Liver (tissue), 9 donors: ENCODE data around the gene CCNI2. TPM values are rescaled to one million over a fixed set of nuclear protein-coding genes. Genes with fewer than 3 reads are reported as not detected.
A peak's percentile ranks its signal among the peaks of the same experiment; 100 is the strongest.

Source experiments
- DNase-seq: peaks from one replicate; pipeline ENCODE4 v3.0.0-alpha.2; 2017; ENCODE audit warnings: low spot score
- H3K27ac ChIP-seq, 2 donors: one replicate each; pipeline ENCODE4 v1.7.0; 2013; ENCODE audit warnings: inconsistent platforms in 2 of 2, low read length in 2 of 2, control low read depth in 1 of 2, low read depth in 1 of 2, mild to moderate bottlenecking in 1 of 2
- H3K27me3 ChIP-seq, 4 donors: one replicate each; pipeline versions ENCODE4 v1.6.1 to v1.7.0; 2013; ENCODE audit warnings: low read length in 3 of 4, inconsistent platforms in 1 of 4, mild to moderate bottlenecking in 1 of 4, moderate library complexity in 1 of 4; ENCODE audit not compliant: control insufficient read depth in 4 of 4, insufficient read depth in 4 of 4
- H3K36me3 ChIP-seq, 4 donors: one replicate each; pipeline versions ENCODE4 v1.6.1 to v1.7.0; 2013; ENCODE audit warnings: low read length in 3 of 4, mild to moderate bottlenecking in 3 of 4, low read depth in 1 of 4, moderate library complexity in 1 of 4; ENCODE audit not compliant: control insufficient read depth in 4 of 4, insufficient read depth in 3 of 4
- H3K4me1 ChIP-seq, 4 donors: one replicate each; pipeline versions ENCODE4 v1.6.1 to v1.7.0; 2013; ENCODE audit warnings: low read length in 3 of 4, mild to moderate bottlenecking in 3 of 4, moderate library complexity in 1 of 4; ENCODE audit not compliant: control insufficient read depth in 4 of 4, insufficient read depth in 4 of 4
- H3K4me3 ChIP-seq, 3 donors: one replicate each; pipeline versions ENCODE4 v1.6.1 to v1.7.0; 2013; ENCODE audit warnings: low read length in 3 of 3, control low read depth in 1 of 3, low read depth in 1 of 3, mild to moderate bottlenecking in 1 of 3
- H3K9ac ChIP-seq, 2 donors: one replicate each; pipeline ENCODE4 v1.7.0; 2013; ENCODE audit warnings: low read length in 2 of 2, mild to moderate bottlenecking in 2 of 2, moderate library complexity in 2 of 2, control low read depth in 1 of 2, low read depth in 1 of 2
- H3K9me3 ChIP-seq, 4 donors: one replicate each; pipeline versions ENCODE4 v1.6.1 to v1.7.0; 2013; ENCODE audit warnings: low read length in 3 of 4; ENCODE audit not compliant: control insufficient read depth in 4 of 4
- ATF3 ChIP-seq: IDR thresholded peaks from 2 replicates; pipeline ENCODE4 v1.6.1; 2016; ENCODE audit warnings: antibody characterized with exemption
- CTCF ChIP-seq: fragments of 150-350 bp; IDR thresholded peaks from 2 replicates; pipeline ENCODE4 v1.5.1; 2017; ENCODE audit warnings: improper control_type of control experiment, low read depth, low read length; ENCODE audit not compliant: missing input control
- FOXA1 ChIP-seq: IDR thresholded peaks from 2 replicates; pipeline ENCODE4 v1.6.1; 2016; ENCODE audit warnings: antibody characterized with exemption
- FOXA2 ChIP-seq: IDR thresholded peaks from 2 replicates; pipeline ENCODE4 v1.6.1; 2016; ENCODE audit warnings: antibody characterized with exemption
- GABPA ChIP-seq, 2 donors: IDR thresholded peaks in 1 of 2; conservative IDR thresholded peaks in 1 of 2; 2 replicates each; pipeline ENCODE4 v1.6.1; 2016; ENCODE audit warnings: antibody characterized with exemption in 2 of 2, mild to moderate bottlenecking in 1 of 2, moderate library complexity in 1 of 2
- HNF4A ChIP-seq, 2 donors: conservative IDR thresholded peaks; 2 replicates each; pipeline ENCODE4 v1.6.1; 2016; ENCODE audit warnings: antibody characterized with exemption in 2 of 2, mild to moderate bottlenecking in 2 of 2
- HNF4G ChIP-seq: IDR thresholded peaks from 2 replicates; pipeline ENCODE4 v1.6.1; 2016; ENCODE audit warnings: antibody characterized with exemption
- MAX ChIP-seq: IDR thresholded peaks from 2 replicates; pipeline ENCODE4 v1.6.1; 2016; ENCODE audit warnings: antibody characterized with exemption
- NR2F2 ChIP-seq: IDR thresholded peaks from 2 replicates; pipeline ENCODE4 v1.6.1; 2016; ENCODE audit warnings: antibody characterized with exemption
- RAD21 ChIP-seq, 2 donors: IDR thresholded peaks; 2 replicates each; pipeline ENCODE4 v1.6.1; 2016; ENCODE audit warnings: antibody characterized with exemption in 2 of 2, mild to moderate bottlenecking in 2 of 2
- REST ChIP-seq: IDR thresholded peaks from 2 replicates; pipeline ENCODE4 v1.6.1; 2016; ENCODE audit warnings: antibody characterized with exemption, mild to moderate bottlenecking
- RXRA ChIP-seq, 2 donors: IDR thresholded peaks; 2 replicates each; pipeline ENCODE4 v1.6.1; 2017 to 2018; ENCODE audit warnings: antibody characterized with exemption in 2 of 2, mild to moderate bottlenecking in 1 of 2
- SP1 ChIP-seq: IDR thresholded peaks from 2 replicates; pipeline ENCODE4 v1.6.1; 2018; ENCODE audit warnings: antibody characterized with exemption, mild to moderate bottlenecking
- TAF1 ChIP-seq: conservative IDR thresholded peaks from 2 replicates; pipeline ENCODE4 v1.6.1; 2016; ENCODE audit warnings: antibody characterized with exemption, mild to moderate bottlenecking
- YY1 ChIP-seq: IDR thresholded peaks from 2 replicates; pipeline ENCODE4 v1.6.1; 2016; ENCODE audit warnings: antibody characterized with exemption, mild to moderate bottlenecking
- ZBTB33 ChIP-seq: IDR thresholded peaks from 2 replicates; pipeline ENCODE4 v1.6.1; 2016; ENCODE audit warnings: antibody characterized with exemption
- WGBS: extraction: QIAGEN DNeasy Blood & Tissue Kit; methylation state at CpG from one replicate; pipeline ENCODE4 v1.1.7; 2013; 5-methylcytosine and 5-hydroxymethylcytosine counted together
- polyA plus RNA-seq, 2 donors: library from polyadenylated mRNA; stranded (reverse) in 1 of 2; unstranded in 1 of 2; fragments of 200-250 nt in 1 of 2; fragments of >200 nt in 1 of 2; fragmentation: Nextera tagmentation in 1 of 2; extraction: Ambion mirVana in 1 of 2; gene quantifications; one replicate each; pipeline versions ENCODE4 v1.2.1 to v1.2.3, GENCODE V29; 2013 to 2015
- total RNA-seq, 2 donors: library from RNA; depleted of rRNA; stranded (reverse); fragments of >200 nt; gene quantifications; one replicate each; pipeline ENCODE4 v1.2.3, GENCODE V29; 2014
- donor health status: healthy.
- donor health status: healthy.
- donor health status: healthy.
- donor health status: healthy.
- donor health status: healthy.

The CCNI2 gene
- total and polyA plus RNA-seq, 4 donors = 0.02 to 0.57 (median 0.11) TPM

- H3K27me3 ChIP-seq = peaks cover 0 to 5% (median 0%) of the 10 kb centered on the region in 4 donors
- 31% methylated on average over 3 of the region's 3 CpGs for WGBS
- no peak for DNase-seq
- H3K4me1 ChIP-seq = peaks cover 0 to 6% (median 1%) of the 10 kb centered on the region in 4 donors
- TF ChIP-seq RXRA (IDR thresholded peaks at IDR 0.05) (no peak), MAX (no peak), YY1 (no peak), TAF1 (no peak), SP1 (no peak), HNF4G (no peak)
- H3K4me3 ChIP-seq = no peak overlapping the region
- no peaks in the 10 kb centered on the region for H3K9me3 ChIP-seq
- no peak overlapping the region for H3K9ac ChIP-seq
- H3K27ac ChIP-seq = no peak overlapping the region
- no peaks in the 10 kb centered on the region for H3K36me3 ChIP-seq
Observed at GRCh38 chr5:132746592-132746953, 653 bp upstream of the CCNI2 start.

GRCh38 chr5:132747616-132748440, 602 bp downstream of the CCNI2 start:
- no peak for DNase-seq
- H3K4me1 ChIP-seq = peaks cover 0 to 6% (median 1%) of the 10 kb centered on the region in 4 donors
- no peak overlapping the region for H3K27ac ChIP-seq
- H3K4me3 ChIP-seq = peak overlapping the region in 1 of 3 donors; percentile 51
- no peaks in the 10 kb centered on the region for H3K36me3 ChIP-seq
- H3K9me3 ChIP-seq = no peaks in the 10 kb centered on the region
- H3K27me3 ChIP-seq = peaks cover 0 to 5% (median 0%) of the 10 kb centered on the region in 4 donors
- WGBS = 31% methylated on average over 76 of the region's 76 CpGs
- H3K9ac ChIP-seq = no peak overlapping the region
- TF ChIP-seq ZBTB33 (no peak), GABPA (IDR thresholded peaks at IDR 0.05 in 1 of 2, conservative IDR thresholded peaks at IDR 0.05 in 1 of 2) (no peak), CTCF (no peak), SP1 (no peak), HNF4G (no peak), YY1 (no peak), NR2F2 (no peak), TAF1 (no peak), REST (no peak), HNF4A (conservative IDR thresholded peaks at IDR 0.05) (no peak), MAX (no peak), RAD21 (IDR thresholded peaks at IDR 0.05) (no peak), RXRA (IDR thresholded peaks at IDR 0.05) (no peak), FOXA1 (no peak), ATF3 (no peak), FOXA2 (no peak)
